ENCODE results near the gene GPRIN2.

GPRIN2 gene

DNA sequence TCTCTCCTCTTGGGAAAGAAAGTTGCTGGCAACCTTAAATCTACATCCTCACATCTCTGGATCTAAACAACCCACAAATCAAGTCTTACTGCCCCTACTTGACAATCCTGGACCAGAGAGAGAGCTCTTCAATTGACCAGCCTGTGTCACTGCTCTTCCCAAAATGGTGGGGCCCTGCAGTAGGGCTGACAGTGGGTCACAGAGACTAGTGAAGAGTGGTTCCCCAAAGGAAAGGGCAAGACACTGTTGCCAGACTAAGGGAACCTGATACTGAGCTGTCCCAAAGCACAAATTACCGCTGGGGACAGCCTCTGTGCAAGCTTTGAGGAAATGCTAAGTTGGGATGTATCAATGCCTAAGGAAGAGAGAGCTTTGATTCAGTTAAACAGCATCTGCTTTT is 4.5 kb upstream of the GPRIN2 start:
- Histone ChIP-seq H3K36me3 (no peaks in the 10 kb centered on the region), H3K27me3 (ENCODE audit: insufficient read depth, low read depth, severe bottlenecking) (peaks cover 33% of the 10 kb centered on the region), H3K4me3 (ENCODE audit: low read depth, low read length) (no peak overlapping the region), H3K9me3 (ENCODE audit: severe bottlenecking) (peaks cover 2% of the 10 kb centered on the region), H3K27ac (no peak overlapping the region)
- no peak for DNase-seq
- no peak for TF ChIP-seq CTCF (IDR thresholded peaks at IDR 0.05; ENCODE audit: low read depth, low read length)

GRCh38 chr10:46560381-46560780 is 3.9 kb upstream of the GPRIN2 start:
- Histone ChIP-seq H3K9me3 (ENCODE audit: severe bottlenecking) (peaks cover 2% of the 10 kb centered on the region), H3K36me3 (no peaks in the 10 kb centered on the region), H3K27ac (no peak overlapping the region), H3K27me3 (ENCODE audit: insufficient read depth, low read depth, severe bottlenecking) (peaks cover 33% of the 10 kb centered on the region), H3K4me3 (ENCODE audit: low read depth, low read length) (no peak overlapping the region)
- DNase-seq: peak; percentile 5
- no peak for TF ChIP-seq CTCF (IDR thresholded peaks at IDR 0.05; ENCODE audit: low read depth, low read length)

- Histone ChIP-seq H3K9me3 (ENCODE audit: severe bottlenecking) (peaks cover 2% of the 10 kb centered on the region), H3K4me3 (ENCODE audit: low read depth, low read length) (no peak overlapping the region), H3K27me3 (ENCODE audit: insufficient read depth, low read depth, severe bottlenecking) (peaks cover 33% of the 10 kb centered on the region), H3K27ac (no peak overlapping the region), H3K36me3 (no peaks in the 10 kb centered on the region)
- no peak for TF ChIP-seq CTCF (IDR thresholded peaks at IDR 0.05; ENCODE audit: low read depth, low read length)
- peak; percentile 5 for DNase-seq
These were observed 2.8 kb upstream of the GPRIN2 start for GRCh38 chr10:46559231-46559671.

DNA sequence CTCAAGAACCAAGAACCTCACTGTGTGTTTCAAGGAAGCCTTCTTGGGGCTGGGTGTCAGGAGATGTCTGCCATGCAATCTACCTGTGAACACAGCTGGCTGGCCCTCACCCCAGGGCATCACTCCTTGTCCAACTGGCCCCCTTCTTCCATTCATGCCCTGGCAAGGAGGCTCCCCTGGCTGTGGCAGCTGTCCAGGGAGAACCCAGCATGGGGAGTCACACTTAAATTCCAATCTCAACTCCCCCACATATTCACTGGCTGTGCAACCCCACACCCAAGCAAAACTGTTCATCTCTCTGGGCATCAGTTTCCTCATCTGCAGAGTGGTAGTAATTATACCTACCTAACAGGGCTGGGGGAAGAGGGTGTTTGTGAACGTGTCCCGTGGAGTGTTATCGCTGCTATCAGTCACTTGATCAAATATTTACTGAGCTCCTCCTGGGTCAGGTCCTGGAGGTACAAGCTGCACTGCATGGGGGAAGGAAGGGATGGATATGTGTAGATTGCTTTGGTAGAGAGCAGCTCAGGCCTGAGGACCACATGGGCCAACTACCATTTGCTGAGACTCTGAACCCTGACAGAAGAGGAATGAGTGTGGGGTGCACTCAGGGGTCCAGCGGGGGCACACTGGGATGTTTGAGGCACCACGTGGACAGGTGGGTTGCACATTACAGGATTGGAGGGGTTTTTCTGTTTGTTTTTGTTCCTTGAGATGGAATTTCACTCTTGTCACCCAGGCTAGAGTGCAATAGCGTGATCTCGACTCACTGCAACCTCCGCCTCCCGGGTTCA is 2.1 kb upstream of the GPRIN2 start:
- DNase-seq: peak; percentile 4
- no peak overlapping the region for H3K27ac ChIP-seq
- H3K27me3 ChIP-seq (ENCODE audit: insufficient read depth, low read depth, severe bottlenecking): peaks cover 33% of the 10 kb centered on the region

DNA sequence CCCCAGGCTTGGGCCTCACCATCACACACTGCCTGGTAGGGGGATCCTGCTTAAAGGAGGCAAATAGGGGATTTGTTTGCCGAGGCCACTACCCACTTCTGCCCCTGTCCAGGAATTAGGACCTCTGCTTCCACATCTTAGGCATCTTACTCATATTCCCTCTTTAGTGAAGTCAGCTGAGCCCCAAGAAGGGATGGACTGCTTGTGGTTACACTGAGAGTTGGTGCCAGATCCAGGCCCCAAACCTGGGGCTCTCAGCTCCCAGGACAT is 1.6 kb upstream of the GPRIN2 start:
- Histone ChIP-seq H3K9me3 (ENCODE audit: severe bottlenecking) (peaks cover 2% of the 10 kb centered on the region), H3K27me3 (ENCODE audit: insufficient read depth, low read depth, severe bottlenecking) (peaks cover 33% of the 10 kb centered on the region), H3K36me3 (no peaks in the 10 kb centered on the region), H3K4me3 (ENCODE audit: low read depth, low read length) (no peak overlapping the region), H3K27ac (no peak overlapping the region)
- DNase-seq: no peak
- TF ChIP-seq CTCF (IDR thresholded peaks at IDR 0.05; ENCODE audit: low read depth, low read length): no peak

More for the DNA sequence above, 2.1 kb upstream of the GPRIN2 start:
- no peak for TF ChIP-seq CTCF (IDR thresholded peaks at IDR 0.05; ENCODE audit: low read depth, low read length)
- H3K4me3 ChIP-seq (ENCODE audit: low read depth, low read length): no peak overlapping the region
- no peaks in the 10 kb centered on the region for H3K36me3 ChIP-seq
- peaks cover 2% of the 10 kb centered on the region for H3K9me3 ChIP-seq (ENCODE audit: severe bottlenecking)
